ENCODE measurements around the gene CAMK2B.

Gene CAMK2B

DNA sequence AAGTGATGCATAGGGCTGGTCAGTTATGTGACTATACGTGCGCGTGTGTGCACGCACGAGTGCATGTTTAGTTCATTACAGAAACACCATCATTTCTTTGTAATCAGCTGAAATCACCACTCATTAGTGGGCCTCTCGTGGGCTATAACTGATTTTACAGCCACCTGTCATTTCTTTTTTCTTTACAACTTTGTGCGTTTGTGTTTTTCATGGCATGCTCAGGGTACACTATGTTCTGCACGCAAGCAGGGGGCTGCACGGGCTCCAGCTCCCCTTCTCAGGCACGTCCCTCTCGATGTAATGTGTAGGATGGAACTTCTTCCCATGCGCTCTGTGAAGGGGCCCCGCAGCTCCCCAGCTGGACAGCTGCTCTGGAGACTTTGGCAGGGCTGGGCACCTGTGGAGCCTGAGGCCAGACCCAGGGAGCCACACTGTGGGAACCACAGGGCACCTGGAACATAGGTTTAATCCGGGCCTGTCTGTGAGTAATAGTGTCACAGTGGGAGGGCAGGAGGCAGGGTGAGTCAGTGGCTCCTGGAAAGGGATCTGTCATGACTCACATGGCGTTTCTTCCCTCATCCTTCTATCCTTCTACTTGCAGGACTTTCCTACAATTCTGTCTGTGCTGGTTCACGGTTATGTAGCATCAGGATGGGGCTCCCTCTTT, 141.1 kb downstream of the CAMK2B start:
- Histone ChIP-seq H2AFZ (ENCODE audit: low read depth, low read length, severe bottlenecking) (no peak overlapping the region), H3K79me2 (ENCODE audit: insufficient read depth, low read length) (no peaks in the 10 kb centered on the region), H4K20me1 (ENCODE audit: low read depth, low read length) (no peaks in the 10 kb centered on the region), H3K27ac (ENCODE audit: low read depth, low read length) (no peak overlapping the region), H3K36me3 (ENCODE audit: low read length) (no peaks in the 10 kb centered on the region), H3K9me2 (replicated peaks; ENCODE audit: insufficient read depth, low read length) (no peaks in the 10 kb centered on the region), H3K9me3 (ENCODE audit: insufficient read depth, low read length) (peaks cover 18% of the 10 kb centered on the region; the same call in 1 of the 2 replicates), H3K27me3 (ENCODE audit: low read length) (0 out of 2 replicates have a peak, but pooled peaks cover 5% of the 10 kb centered on the region), H3K9ac (ENCODE audit: low read length) (no peak overlapping the region), H3K4me3 (ENCODE audit: insufficient read depth, low read length, poor library complexity, severe bottlenecking) (no peak overlapping the region), H3K4me2 (ENCODE audit: low read depth, low read length, poor library complexity, severe bottlenecking) (no peak overlapping the region), H3F3A (ENCODE audit: insufficient read depth) (no peaks in the 10 kb centered on the region)
- TF ChIP-seq EZH2phosphoT487 (conservative IDR thresholded peaks at IDR 0.05; ENCODE audit: low read length) = no peak
- TF ChIP-seq, protein P1, sequence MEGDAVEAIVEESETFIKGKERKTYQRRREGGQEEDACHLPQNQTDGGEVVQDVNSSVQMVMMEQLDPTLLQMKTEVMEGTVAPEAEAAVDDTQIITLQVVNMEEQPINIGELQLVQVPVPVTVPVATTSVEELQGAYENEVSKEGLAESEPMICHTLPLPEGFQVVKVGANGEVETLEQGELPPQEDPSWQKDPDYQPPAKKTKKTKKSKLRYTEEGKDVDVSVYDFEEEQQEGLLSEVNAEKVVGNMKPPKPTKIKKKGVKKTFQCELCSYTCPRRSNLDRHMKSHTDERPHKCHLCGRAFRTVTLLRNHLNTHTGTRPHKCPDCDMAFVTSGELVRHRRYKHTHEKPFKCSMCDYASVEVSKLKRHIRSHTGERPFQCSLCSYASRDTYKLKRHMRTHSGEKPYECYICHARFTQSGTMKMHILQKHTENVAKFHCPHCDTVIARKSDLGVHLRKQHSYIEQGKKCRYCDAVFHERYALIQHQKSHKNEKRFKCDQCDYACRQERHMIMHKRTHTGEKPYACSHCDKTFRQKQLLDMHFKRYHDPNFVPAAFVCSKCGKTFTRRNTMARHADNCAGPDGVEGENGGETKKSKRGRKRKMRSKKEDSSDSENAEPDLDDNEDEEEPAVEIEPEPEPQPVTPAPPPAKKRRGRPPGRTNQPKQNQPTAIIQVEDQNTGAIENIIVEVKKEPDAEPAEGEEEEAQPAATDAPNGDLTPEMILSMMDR (IDR thresholded peaks at IDR 0.05; ENCODE audit: insufficient read depth, low read length, poor library complexity, severe bottlenecking) = no peak

- no peak overlapping the region for H3K4me2 ChIP-seq (ENCODE audit: low read depth, low read length, poor library complexity, severe bottlenecking)
- TF ChIP-seq, protein P1 (IDR thresholded peaks at IDR 0.05; ENCODE audit: insufficient read depth, low read length, poor library complexity, severe bottlenecking) = no peak
- TF ChIP-seq EZH2phosphoT487 (conservative IDR thresholded peaks at IDR 0.05; ENCODE audit: low read length) = no peak
- no peak overlapping the region for H3K4me3 ChIP-seq (ENCODE audit: insufficient read depth, low read length, poor library complexity, severe bottlenecking)
- H3K9ac ChIP-seq (ENCODE audit: low read length) = no peak overlapping the region
- H3K36me3 ChIP-seq (ENCODE audit: low read length) = no peaks in the 10 kb centered on the region
- no peaks in the 10 kb centered on the region for H3K9me2 ChIP-seq (replicated peaks; ENCODE audit: insufficient read depth, low read length)
- no peaks in the 10 kb centered on the region for H4K20me1 ChIP-seq (ENCODE audit: low read depth, low read length)
- H3K27me3 ChIP-seq (ENCODE audit: low read length) = 0 out of 2 replicates have a peak, but pooled peaks cover 5% of the 10 kb centered on the region
- no peak overlapping the region for H3K27ac ChIP-seq (ENCODE audit: low read depth, low read length)
- H2AFZ ChIP-seq (ENCODE audit: low read depth, low read length, severe bottlenecking) = no peak overlapping the region
- H3K79me2 ChIP-seq (ENCODE audit: insufficient read depth, low read length) = no peaks in the 10 kb centered on the region
- H3K9me3 ChIP-seq (ENCODE audit: insufficient read depth, low read length) = peaks cover 18% of the 10 kb centered on the region; the same call in 1 of the 2 replicates
- no peaks in the 10 kb centered on the region for H3F3A ChIP-seq (ENCODE audit: insufficient read depth)
Measured at GRCh38 chr7:44183386-44183785, 142.0 kb downstream of the CAMK2B start.

DNA sequence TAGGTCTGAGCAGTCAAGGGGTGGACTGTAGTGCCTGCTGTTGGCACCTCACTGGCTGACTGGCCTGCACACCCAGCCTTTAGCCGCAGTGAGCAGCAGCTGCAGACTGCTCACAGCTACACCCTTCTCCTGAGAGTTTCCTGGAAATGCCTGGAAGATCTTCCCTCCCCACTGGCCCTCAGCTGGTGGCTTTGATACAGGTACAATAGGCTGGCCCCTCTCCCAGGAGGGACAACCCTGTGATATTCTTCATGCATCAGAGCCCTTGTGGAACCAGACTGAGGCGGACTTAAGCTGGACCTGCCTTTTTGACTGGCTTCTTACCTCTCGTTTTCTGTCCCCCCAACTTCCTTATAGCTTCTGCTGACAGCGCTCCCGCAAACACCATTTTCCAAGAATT, 142.6 kb downstream of the CAMK2B start:
- Histone ChIP-seq H3K9ac (ENCODE audit: low read length) (no peak overlapping the region), H3K4me2 (ENCODE audit: low read depth, low read length, poor library complexity, severe bottlenecking) (no peak overlapping the region), H3F3A (ENCODE audit: insufficient read depth) (no peaks in the 10 kb centered on the region), H3K9me2 (replicated peaks; ENCODE audit: insufficient read depth, low read length) (no peaks in the 10 kb centered on the region), H3K36me3 (ENCODE audit: low read length) (no peaks in the 10 kb centered on the region), H3K27ac (ENCODE audit: low read depth, low read length) (no peak overlapping the region), H3K79me2 (ENCODE audit: insufficient read depth, low read length) (no peaks in the 10 kb centered on the region), H3K9me3 (ENCODE audit: insufficient read depth, low read length) (peaks cover 18% of the 10 kb centered on the region; the same call in 1 of the 2 replicates), H3K27me3 (ENCODE audit: low read length) (0 out of 2 replicates have a peak, but pooled peaks cover 5% of the 10 kb centered on the region), H4K20me1 (ENCODE audit: low read depth, low read length) (no peaks in the 10 kb centered on the region), H3K4me3 (ENCODE audit: insufficient read depth, low read length, poor library complexity, severe bottlenecking) (no peak overlapping the region), H2AFZ (ENCODE audit: low read depth, low read length, severe bottlenecking) (no peak overlapping the region)
- TF ChIP-seq EZH2phosphoT487 (conservative IDR thresholded peaks at IDR 0.05; ENCODE audit: low read length) = no peak
- TF ChIP-seq, protein P1 (IDR thresholded peaks at IDR 0.05; ENCODE audit: insufficient read depth, low read length, poor library complexity, severe bottlenecking) = no peak
